GM19099 (cell line): Measurements from ENCODE around the gene NKAIN2.

Experiments
- POLR2A ChIP-seq: IDR thresholded peaks from 3 replicates; pipeline ENCODE4 v1.6.1; 2011; ENCODE audit warnings: low read depth; ENCODE audit not compliant: insufficient read length; ENCODE audit errors: extremely low read depth

The NKAIN2 gene

GRCh38 chr6:124800222-124800621 is 996.6 kb downstream of the NKAIN2 start:
- no peak for TF ChIP-seq POLR2A

GRCh38 chr6:124812067-124812466 is 1008.4 kb downstream of the NKAIN2 start:
- no peak for TF ChIP-seq POLR2A

GRCh38 chr6:124819346-124819745 is 1015.7 kb downstream of the NKAIN2 start:
- TF ChIP-seq POLR2A = no peak

- TF ChIP-seq POLR2A = no peak
These were observed 1018.5 kb downstream of the NKAIN2 start for GRCh38 chr6:124822204-124822613.

- no peak for TF ChIP-seq POLR2A
These were observed 1019.1 kb downstream of the NKAIN2 start for GRCh38 chr6:124822721-124823120.

GRCh38 chr6:124823240-124824111 is 1019.8 kb downstream of the NKAIN2 start:
- no peak for TF ChIP-seq POLR2A

GRCh38 chr6:124825564-124825963 is 1021.9 kb downstream of the NKAIN2 start:
- TF ChIP-seq POLR2A = no peak

GRCh38 chr6:124829822-124830221 is 1026.2 kb downstream of the NKAIN2 start:
- TF ChIP-seq POLR2A = no peak

- no peak for TF ChIP-seq POLR2A
These were observed 1026.8 kb downstream of the NKAIN2 start for GRCh38 chr6:124830506-124830905.

GRCh38 chr6:124854338-124854922 is 1050.8 kb downstream of the NKAIN2 start:
- TF ChIP-seq POLR2A = no peak

GRCh38 chr6:124857746-124858145 is 1054.1 kb downstream of the NKAIN2 start:
- TF ChIP-seq POLR2A = no peak

- TF ChIP-seq POLR2A = no peak
These were observed 1054.9 kb downstream of the NKAIN2 start for GRCh38 chr6:124858564-124858963.

- TF ChIP-seq POLR2A = no peak
These were observed 1055.7 kb downstream of the NKAIN2 start for GRCh38 chr6:124859366-124859765.

- no peak for TF ChIP-seq POLR2A
These were observed 1062.4 kb downstream of the NKAIN2 start for GRCh38 chr6:124866040-124866439.

GRCh38 chr6:124867121-124867520 is 1063.5 kb downstream of the NKAIN2 start:
- TF ChIP-seq POLR2A = no peak

GRCh38 chr6:124868481-124868880 is 1064.8 kb downstream of the NKAIN2 start:
- no peak for TF ChIP-seq POLR2A
